Measurements from ENCODE around the gene FAM135A. TPM values are rescaled to one million over a fixed set of nuclear protein-coding genes. Genes with fewer than 3 reads are reported as not detected.

The FAM135A gene
- total and polyA plus RNA-seq, 2 of the 4 experiments (the other 2 are of a cell fraction), result 2.2 to 7.9 TPM

DNA sequence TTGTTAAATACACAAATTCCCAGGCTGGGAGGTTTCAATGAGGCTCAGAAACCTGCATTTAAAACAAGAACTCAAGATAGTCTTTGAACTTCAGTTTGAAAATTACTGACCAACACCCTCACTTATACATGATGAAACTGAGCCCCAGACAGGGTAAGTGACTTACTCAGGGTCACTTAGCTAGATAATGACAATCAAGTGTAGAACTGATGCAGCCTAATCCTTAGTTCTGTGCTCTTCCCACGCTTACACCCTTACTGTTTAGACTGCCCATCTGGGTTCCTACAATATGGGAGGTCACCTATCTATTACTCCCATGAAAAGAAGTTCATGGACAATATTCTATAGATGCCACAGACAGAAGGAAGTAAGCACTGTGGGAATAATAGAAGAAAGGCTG lies 24.5 kb upstream of the FAM135A start:
- no peak overlapping the region for H2AK9ac ChIP-seq (replicated peaks; ENCODE audit: low read depth, low read length, poor library complexity)
- TF ChIP-seq BHLHE40 (IDR thresholded peaks at IDR 0.05; ENCODE audit: low read depth, low read length) (no peak), FOS (IDR thresholded peaks at IDR 0.05; ENCODE audit: low read depth, low read length) (no peak), MAFK (IDR thresholded peaks at IDR 0.05; ENCODE audit: low read depth, low read length) (no peak), CEBPB (IDR thresholded peaks at IDR 0.05; ENCODE audit: low read depth, low read length) (no peak), CHD1 (IDR thresholded peaks at IDR 0.05; ENCODE audit: low read depth, low read length) (no peak), MXI1 (IDR thresholded peaks at IDR 0.05; ENCODE audit: borderline replicate concordance, low read depth, low read length) (no peak), SMC3 (IDR thresholded peaks at IDR 0.05; ENCODE audit: low read depth, low read length) (no peak), RCOR1 (IDR thresholded peaks at IDR 0.05; ENCODE audit: insufficient replicate concordance, low read length) (no peak), POLR2A (IDR thresholded peaks at IDR 0.05; ENCODE audit: low read depth, low read length) (no peak), MAZ (IDR thresholded peaks at IDR 0.05; ENCODE audit: borderline replicate concordance, low read depth, low read length) (no peak), RAD21 (IDR thresholded peaks at IDR 0.05; ENCODE audit: low read length) (no peak), RFX5 (IDR thresholded peaks at IDR 0.05; ENCODE audit: low read depth, low read length) (no peak), NFE2L2 (IDR thresholded peaks at IDR 0.05; ENCODE audit: low read depth, low read length) (no peak), CTCF (conservative IDR thresholded peaks at IDR 0.05; ENCODE audit: low read depth, low read length) (no peak)
- TF ChIP-seq, protein P1, sequence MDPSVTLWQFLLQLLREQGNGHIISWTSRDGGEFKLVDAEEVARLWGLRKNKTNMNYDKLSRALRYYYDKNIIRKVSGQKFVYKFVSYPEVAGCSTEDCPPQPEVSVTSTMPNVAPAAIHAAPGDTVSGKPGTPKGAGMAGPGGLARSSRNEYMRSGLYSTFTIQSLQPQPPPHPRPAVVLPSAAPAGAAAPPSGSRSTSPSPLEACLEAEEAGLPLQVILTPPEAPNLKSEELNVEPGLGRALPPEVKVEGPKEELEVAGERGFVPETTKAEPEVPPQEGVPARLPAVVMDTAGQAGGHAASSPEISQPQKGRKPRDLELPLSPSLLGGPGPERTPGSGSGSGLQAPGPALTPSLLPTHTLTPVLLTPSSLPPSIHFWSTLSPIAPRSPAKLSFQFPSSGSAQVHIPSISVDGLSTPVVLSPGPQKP (IDR thresholded peaks at IDR 0.05; ENCODE audit: borderline replicate concordance, low read depth, low read length), result no peak
- TF ChIP-seq, protein P2, sequence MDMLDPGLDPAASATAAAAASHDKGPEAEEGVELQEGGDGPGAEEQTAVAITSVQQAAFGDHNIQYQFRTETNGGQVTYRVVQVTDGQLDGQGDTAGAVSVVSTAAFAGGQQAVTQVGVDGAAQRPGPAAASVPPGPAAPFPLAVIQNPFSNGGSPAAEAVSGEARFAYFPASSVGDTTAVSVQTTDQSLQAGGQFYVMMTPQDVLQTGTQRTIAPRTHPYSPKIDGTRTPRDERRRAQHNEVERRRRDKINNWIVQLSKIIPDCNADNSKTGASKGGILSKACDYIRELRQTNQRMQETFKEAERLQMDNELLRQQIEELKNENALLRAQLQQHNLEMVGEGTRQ (IDR thresholded peaks at IDR 0.05; ENCODE audit: low read depth, low read length), result no peak
- no peak overlapping the region for H2BK20ac ChIP-seq (ENCODE audit: low read depth, low read length)
- H4K91ac ChIP-seq (ENCODE audit: insufficient read depth, low read depth, low read length), result no peak overlapping the region
- POLR2A ChIA-PET (ENCODE audit: unreplicated experiment), result no interaction called here
- H3K18ac ChIP-seq (ENCODE audit: low read depth, low read length), result no peak overlapping the region
- H3K36me3 ChIP-seq (ENCODE audit: control insufficient read depth, insufficient read depth, low read length), result no peaks in the 10 kb centered on the region
- no peak overlapping the region for H3K56ac ChIP-seq (ENCODE audit: extremely low read depth, insufficient read depth, low read length)
- no peak overlapping the region for H3K23ac ChIP-seq (ENCODE audit: low read depth, low read length)
- H4K8ac ChIP-seq (ENCODE audit: low read depth in 2 of 2, low read length in 2 of 2), result no peak overlapping the region
- H2AFZ ChIP-seq (replicated peaks; ENCODE audit: low read length, poor library complexity), result no peak overlapping the region
- BruUV-seq (replicated peaks), result no TSS peak
- ATAC-seq (ENCODE audit: low read depth), result no peak
- H2BK5ac ChIP-seq (ENCODE audit: low read depth, low read length, poor library complexity, severe bottlenecking), result no peak overlapping the region
- H3K9ac ChIP-seq (ENCODE audit: low read depth, low read length), result no peak overlapping the region
- no peaks in the 10 kb centered on the region for H3K79me1 ChIP-seq (ENCODE audit: low read depth in 1 of 2, low read length in 2 of 2)
- H3K4me3 ChIP-seq (ENCODE audit: insufficient read depth, low read depth, low read length), result no peak overlapping the region
- DNase-seq, result no peak
- H3K14ac ChIP-seq (replicated peaks; ENCODE audit: low read depth, low read length), result no peak overlapping the region
- intact Hi-C loops (cut with micrococcal nuclease), result no loop called here
- dilution Hi-C loops (cut with HindIII; ENCODE audit: low sequenced_read_pairs, unreplicated experiment), result no loop called here
- no peak overlapping the region for H4K5ac ChIP-seq (ENCODE audit: low read depth, low read length)
- no peak overlapping the region for H3K27ac ChIP-seq (ENCODE audit: insufficient read depth, low read length)
- in situ Hi-C loops (cut with MboI; ENCODE audit: low sequenced_read_pairs), result no loop called here
- H2BK120ac ChIP-seq (ENCODE audit: low read depth, low read length), result no peak overlapping the region
- no peak overlapping the region for H2BK15ac ChIP-seq (ENCODE audit: low read depth, low read length)
- H4K20me1 ChIP-seq (ENCODE audit: insufficient read depth, low read length), result no peaks in the 10 kb centered on the region
- CTCF ChIA-PET, result interaction anchor here (0.6 to 1.0 kb wide), 3 partner anchors 20 to 273 kb away, joined by 3 to 5 read pairs (median 3); no protein-coding TSS in a partner anchor
- no peaks in the 10 kb centered on the region for H3K9me3 ChIP-seq (ENCODE audit: control insufficient read depth, insufficient read depth, low read length)
- H3K4ac ChIP-seq (ENCODE audit: low read depth, low read length), result no peak overlapping the region
- H3K4me2 ChIP-seq (ENCODE audit: low read depth, low read length), result no peak overlapping the region
- H3K27me3 ChIP-seq (ENCODE audit: control insufficient read depth, insufficient read depth, low read length), result peaks cover 7% of the 10 kb centered on the region
- H3K4me1 ChIP-seq (ENCODE audit: control insufficient read depth, insufficient read depth, low read length), result no peaks in the 10 kb centered on the region
- H3K9me1 ChIP-seq (ENCODE audit: insufficient read depth, low read length), result no peaks in the 10 kb centered on the region
- no peak overlapping the region for H2AK5ac ChIP-seq (ENCODE audit: low read depth, low read length)
- WGBS, 2 experiments (ENCODE audit: extremely low coverage in 2 of 2, insufficient read length in 1 of 2), result no CpG with 5 or more reads among the region's 1 CpG

Data from IMR-90 (cell line).